Esophagus squamous epithelium (tissue), 5 donors: Measurements from ENCODE around the gene PLK3. TPM values are rescaled to one million over a fixed set of nuclear protein-coding genes. Genes with fewer than 3 reads are reported as not detected.
A peak's percentile ranks its signal among the peaks of the same experiment; 100 is the strongest.

Experiments used
- DNase-seq: peaks from one replicate; lab custom pipeline; 2025; lab: John Stamatoyannopoulos, UW
- H3K27ac ChIP-seq, 4 donors: fragments of 200-600 bp; sonication (generic); one replicate each; pipeline ENCODE4 v1.5.1; 2016 to 2019; ENCODE audit warnings: mild to moderate bottlenecking in 1 of 4
- H3K27me3 ChIP-seq, 4 donors: fragments of 200-600 bp; sonication (generic); 1 replicate in 3 of 4; 2 replicates in 1 of 4; pipeline versions ENCODE4 v1.5.1 to v1.6.0; 2017 to 2021; ENCODE audit warnings: antibody characterized with exemption in 1 of 4
- H3K36me3 ChIP-seq, 3 donors: fragments of 200-600 bp; sonication (generic); one replicate each; pipeline ENCODE4 v1.5.1; 2016 to 2019
- H3K4me1 ChIP-seq, 3 donors: fragments of 200-600 bp; sonication (generic); one replicate each; pipeline ENCODE4 v1.5.1; 2017 to 2019
- H3K4me3 ChIP-seq, 4 donors: fragments of 200-600 bp; sonication (generic); 1 replicate in 3 of 4; 2 replicates in 1 of 4; pipeline ENCODE4 v1.5.1; 2016 to 2019; ENCODE audit warnings: mild to moderate bottlenecking in 2 of 4, moderate library complexity in 1 of 4
- H3K9me3 ChIP-seq, 3 donors: fragments of 200-600 bp; sonication (generic); one replicate each; pipeline ENCODE4 v1.5.1; 2016 to 2019
- CTCF ChIP-seq, 6 experiments: fragments of 450-650 bp in 4 of 6; fragments of 200-600 bp in 2 of 6; sonication (generic) in 2 of 6; IDR thresholded peaks; one replicate each; pipeline ENCODE4 v1.5.1; 2016 to 2019; ENCODE audit warnings: antibody characterized with exemption in 6 of 6, mild to moderate bottlenecking in 4 of 6, moderate library complexity in 4 of 6
- POLR2A ChIP-seq, 4 donors: fragments of 450-650 bp; IDR thresholded peaks; one replicate each; pipeline ENCODE4 v1.6.1; 2017; ENCODE audit warnings: antibody characterized with exemption in 4 of 4, mild to moderate bottlenecking in 4 of 4, moderate library complexity in 3 of 4
- WGBS, 2 donors: methylation state at CpG; one replicate each; pipeline ENCODE4 v1.1.5; 2018; 5-methylcytosine and 5-hydroxymethylcytosine counted together
- intact Hi-C: fragments of 100-400 bp; cut with DNase I; formaldehyde crosslinking; loops from one replicate; pipeline ENCODE4 v1.15.0; 2022
- total RNA-seq, 4 donors: library from RNA; depleted of rRNA; stranded (reverse); fragments of >200 nt; gene quantifications; one replicate each; pipeline ENCODE4 v1.1.0, GENCODE V29; 2016
- donor health status: DM: yes; HTN: yes; CAD: no.

Gene PLK3
- total RNA-seq, 4 donors from 2014 or later: 10.3 to 36.2 (median 30.7) TPM

- TF ChIP-seq CTCF (IDR thresholded peaks at IDR 0.05): no peak
- H3K36me3 ChIP-seq: peaks cover 17 to 53% (median 17%) of the 10 kb centered on the region in 3 donors
- H3K4me3 ChIP-seq: peak overlapping the region in 1 of 4 donors; percentile 3
- peak overlapping the region; percentile 94 to 99 (median 96) for H3K27ac ChIP-seq
- WGBS, 2 donors: 85 to 94% methylated on average over 4 to 22 of the region's 70 CpGs
- no peaks in the 10 kb centered on the region for H3K9me3 ChIP-seq
- H3K27me3 ChIP-seq: no peaks in the 10 kb centered on the region
- intact Hi-C loops: no loop called here
- DNase-seq: no peak
- peaks cover 66 to 96% (median 74%) of the 10 kb centered on the region in 3 donors for H3K4me1 ChIP-seq
These were observed 6.0 kb downstream of the PLK3 start for GRCh38 chr1:44806025-44806703.

GRCh38 chr1:44806704-44807363 is 6.7 kb downstream of the PLK3 start, which contains the start of gene DYNLT4:
Gene DYNLT4 (minus strand): TSS chr1:44807351. CDS start chr1:44806668, 683 bp downstream.
- WGBS, 2 donors: 46 to 48% methylated on average over 3 to 5 of the region's 7 CpGs
- H3K27ac ChIP-seq: peak within 1 kb of the TSS; percentile 94 to 99 (median 96)
- peaks cover 17 to 50% (median 17%) of the 10 kb centered on the region in 3 donors for H3K36me3 ChIP-seq
- H3K27me3 ChIP-seq: no peaks in the 10 kb centered on the region
- H3K4me3 ChIP-seq: peak within 1 kb of the TSS in 2 of 4 donors; percentile 31 to 55
- H3K4me1 ChIP-seq: peaks cover 68 to 96% (median 68%) of the 10 kb centered on the region in 3 donors
- TF ChIP-seq POLR2A (IDR thresholded peaks at IDR 0.05): peak in 1 of 4 donors; percentile 32
- no peak for TF ChIP-seq CTCF (IDR thresholded peaks at IDR 0.05)
- intact Hi-C loops: no loop called here
- no peak for DNase-seq
- H3K9me3 ChIP-seq: no peaks in the 10 kb centered on the region

GRCh38 chr1:44807364-44808062 is 7.3 kb downstream of the PLK3 start:
- intact Hi-C loops: no loop called here

GRCh38 chr1:44808063-44808937 is 8.1 kb downstream of the PLK3 start, which contains the start of gene BTBD19:
Gene BTBD19 (plus strand): TSS chr1:44808523. CDS start chr1:44808821, 298 bp downstream.
- Histone ChIP-seq H3K36me3 (peaks cover 12 to 38% (median 17%) of the 10 kb centered on the region in 3 donors), H3K27me3 (no peaks in the 10 kb centered on the region), H3K4me3 (peak within 1 kb of the TSS in 3 of 4 donors; percentile 31 to 55 (median 35)), H3K27ac (peak within 1 kb of the TSS; percentile 94 to 99 (median 96)), H3K4me1 (peaks cover 60 to 95% (median 61%) of the 10 kb centered on the region in 3 donors), H3K9me3 (no peaks in the 10 kb centered on the region)
- WGBS, 2 donors: 8 to 15% methylated on average over 9 to 12 of the region's 23 CpGs
- no peak for DNase-seq
- intact Hi-C loops: no loop called here
- TF ChIP-seq POLR2A (IDR thresholded peaks at IDR 0.05) (no peak), CTCF (IDR thresholded peaks at IDR 0.05) (peak in 1 of 6 experiments; percentile 3)

More at GRCh38 chr1:44807364-44808062, 7.3 kb downstream of the PLK3 start:
- Histone ChIP-seq H3K27ac (peak overlapping the region; percentile 94 to 99 (median 96)), H3K36me3 (peaks cover 17 to 43% (median 17%) of the 10 kb centered on the region in 3 donors), H3K9me3 (no peaks in the 10 kb centered on the region), H3K27me3 (no peaks in the 10 kb centered on the region), H3K4me1 (peaks cover 61 to 96% (median 61%) of the 10 kb centered on the region in 3 donors), H3K4me3 (peak overlapping the region in 2 of 4 donors; percentile 31 to 55)
- 0% methylated on average over 2 to 11 of the region's 16 CpGs for WGBS, 2 donors
- TF ChIP-seq POLR2A (IDR thresholded peaks at IDR 0.05) (peak in 1 of 4 donors; percentile 27), CTCF (IDR thresholded peaks at IDR 0.05) (no peak)
- DNase-seq: peak; percentile 81
